ENCODE measurements around the gene CNTN4.

The CNTN4 gene

DNA sequence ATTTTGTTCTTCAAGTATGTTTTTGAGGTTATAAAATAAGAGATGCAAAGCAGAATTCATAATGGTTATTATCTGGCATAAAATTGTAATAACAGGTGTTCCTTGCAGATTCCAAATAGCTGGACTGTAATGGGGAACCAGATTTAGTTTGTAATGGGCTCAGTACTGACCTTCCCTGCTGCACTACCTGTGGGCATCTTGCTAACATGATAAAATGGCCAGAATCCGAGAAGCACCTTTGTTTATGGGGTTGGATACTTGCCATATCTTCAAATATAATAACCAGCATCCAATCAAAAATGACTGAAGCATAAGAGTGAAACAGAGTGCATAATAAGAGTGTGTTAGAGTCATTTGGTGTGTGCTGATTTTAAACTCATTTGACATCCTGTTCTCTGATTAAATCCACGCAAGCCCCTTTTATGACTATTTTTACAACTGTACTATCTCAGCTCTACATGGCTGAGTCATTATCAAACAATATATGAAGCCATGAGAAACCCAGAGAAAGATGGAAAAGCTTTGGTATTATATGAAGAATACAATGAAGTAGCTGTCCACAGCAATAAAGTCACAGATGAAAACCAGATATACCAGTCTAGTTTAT lies 292.4 kb downstream of the CNTN4 start:
- no peak for DNase-seq (ENCODE audit: low read depth in 3 of 3)

DNA sequence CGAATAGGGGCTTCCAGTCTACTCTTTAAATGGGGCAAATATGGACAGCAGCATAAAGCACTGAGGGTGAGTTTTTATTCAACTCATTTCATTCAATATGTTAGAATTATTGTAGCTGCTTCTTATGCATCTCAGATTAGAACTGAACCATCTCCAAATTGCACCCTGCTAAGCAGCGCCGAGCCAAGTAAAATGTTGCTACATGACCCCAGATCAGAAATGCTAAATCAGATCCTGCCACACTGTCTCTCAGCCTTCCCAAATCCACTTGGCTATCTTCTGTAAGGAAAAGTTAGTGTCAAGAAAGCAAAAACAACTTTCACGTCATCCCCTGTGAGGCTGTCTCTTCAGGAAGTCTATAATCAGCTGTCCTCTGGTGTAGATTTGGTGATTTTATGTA lies 293.2 kb downstream of the CNTN4 start:
- DNase-seq (ENCODE audit: low read depth in 3 of 3), result no peak

DNA sequence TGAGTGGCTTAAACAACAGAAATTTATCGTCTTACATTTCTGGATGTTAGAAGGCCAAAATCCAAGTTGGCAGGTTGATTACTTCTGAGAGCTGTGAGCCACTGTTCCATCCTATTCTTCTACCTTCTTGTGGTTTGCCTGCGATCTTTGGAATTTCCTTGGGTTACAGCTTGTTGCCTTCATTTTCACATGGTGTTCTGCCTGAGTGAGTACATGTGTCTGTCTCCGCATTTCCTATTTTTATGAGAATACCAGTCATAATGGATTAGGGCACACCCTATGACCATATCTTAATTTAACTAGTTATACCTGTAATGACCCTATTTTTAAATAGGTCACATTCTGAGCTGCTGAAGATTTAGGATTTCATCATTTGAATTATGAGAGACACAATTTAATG lies 294.3 kb downstream of the CNTN4 start:
- DNase-seq (ENCODE audit: low read depth in 3 of 3), result no peak

DNA sequence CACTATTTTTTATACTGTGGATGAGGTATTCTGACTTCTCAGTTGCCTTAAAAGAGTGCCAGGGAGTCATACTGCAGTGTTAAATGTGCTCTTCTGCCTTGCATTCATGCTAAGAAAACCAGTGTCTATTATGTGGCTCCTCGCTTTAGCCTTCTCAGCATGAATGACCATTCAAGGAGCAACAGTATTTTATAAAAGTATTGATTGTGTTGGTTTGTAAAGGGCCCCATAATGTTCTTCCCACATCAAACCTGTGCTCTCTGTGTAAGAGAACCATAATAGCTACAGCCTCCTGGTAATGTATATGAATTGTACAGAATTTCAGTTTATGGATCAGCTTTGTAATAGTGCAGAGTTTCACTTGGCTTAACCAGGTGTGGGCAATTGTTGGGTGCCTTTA lies 316.4 kb downstream of the CNTN4 start:
- no peak for DNase-seq (ENCODE audit: low read depth in 3 of 3)

DNA sequence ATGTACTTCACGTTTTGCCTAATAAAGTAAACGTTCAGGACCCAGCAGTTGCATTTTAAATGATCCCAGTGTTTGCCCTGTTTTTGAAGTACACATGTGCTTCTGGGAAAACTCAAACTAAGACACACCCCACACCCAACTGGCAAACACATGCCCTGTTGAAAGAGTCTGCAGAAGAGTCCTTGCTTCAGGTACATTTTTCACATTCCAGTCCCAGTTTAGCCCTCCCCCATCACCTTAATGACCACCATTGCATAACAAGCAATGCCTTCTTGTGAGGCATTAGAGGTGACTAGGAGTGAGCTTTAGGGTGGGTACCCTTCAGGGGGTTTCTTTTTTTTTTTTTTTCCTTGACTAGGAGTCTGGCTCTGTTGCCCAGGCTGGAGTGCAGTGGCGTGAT lies 322.3 kb downstream of the CNTN4 start:
- DNase-seq (ENCODE audit: low read depth in 3 of 3), result no peak

DNA sequence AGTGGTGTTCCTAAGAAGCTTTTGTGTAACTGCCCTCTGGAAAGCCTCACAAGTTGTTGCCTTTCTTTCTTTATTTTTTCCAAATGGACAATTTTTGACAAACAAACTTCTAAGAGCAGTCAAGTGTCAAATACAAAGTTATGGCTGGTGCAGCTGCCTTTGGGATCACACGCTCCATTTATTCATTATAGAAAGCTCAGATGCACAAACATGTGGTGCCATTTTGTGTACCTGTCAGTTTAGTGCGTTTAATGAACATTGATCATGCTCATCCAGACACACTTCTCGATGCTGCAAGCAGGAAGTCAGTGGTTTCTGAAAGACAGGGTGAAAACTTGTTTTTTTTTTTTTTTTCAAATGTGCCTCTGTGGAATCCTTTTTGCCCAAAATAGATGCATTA lies 324.5 kb downstream of the CNTN4 start:
- no peak for DNase-seq (ENCODE audit: low read depth in 3 of 3)

DNA sequence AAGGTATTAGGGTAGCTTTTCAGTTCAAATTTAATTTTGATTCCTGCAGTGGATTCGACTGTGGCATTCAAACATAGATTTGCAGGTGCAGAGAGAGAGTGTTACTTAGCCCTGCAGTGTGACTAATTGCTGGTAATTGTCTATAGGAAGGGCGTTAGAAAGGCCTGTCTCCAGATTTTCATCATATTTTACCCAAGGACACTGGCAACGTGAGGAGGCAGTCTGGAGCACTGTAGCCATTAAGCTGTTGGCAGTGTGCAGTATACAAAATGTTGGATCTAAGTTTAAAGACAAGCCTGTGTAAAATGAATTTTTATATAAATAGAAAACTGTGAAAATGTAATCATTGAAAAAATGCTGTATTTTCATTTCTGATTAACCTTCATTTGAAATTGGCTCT lies 342.9 kb downstream of the CNTN4 start:
- no peak for DNase-seq (ENCODE audit: low read depth in 3 of 3)

DNA sequence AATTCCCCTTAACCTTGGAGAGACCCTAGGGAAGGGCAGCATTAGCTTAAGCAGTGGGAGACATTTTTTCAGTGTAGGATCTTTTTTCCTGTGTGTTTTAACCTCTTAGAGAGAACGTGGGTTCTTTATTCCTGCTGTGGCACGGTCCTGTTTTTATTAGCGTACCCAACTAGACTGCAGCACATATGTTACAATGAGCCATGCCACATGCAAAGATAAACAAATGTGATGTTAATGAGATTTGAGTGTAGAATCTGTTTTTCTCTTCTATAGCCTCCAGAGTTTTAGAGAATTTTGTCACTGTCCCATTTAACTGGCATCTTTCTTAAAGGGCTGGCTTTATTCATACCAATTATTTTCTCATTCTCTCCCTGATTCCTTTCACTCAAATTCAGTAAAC lies 347.5 kb downstream of the CNTN4 start:
- DNase-seq (ENCODE audit: low read depth in 3 of 3), result no peak

DNA sequence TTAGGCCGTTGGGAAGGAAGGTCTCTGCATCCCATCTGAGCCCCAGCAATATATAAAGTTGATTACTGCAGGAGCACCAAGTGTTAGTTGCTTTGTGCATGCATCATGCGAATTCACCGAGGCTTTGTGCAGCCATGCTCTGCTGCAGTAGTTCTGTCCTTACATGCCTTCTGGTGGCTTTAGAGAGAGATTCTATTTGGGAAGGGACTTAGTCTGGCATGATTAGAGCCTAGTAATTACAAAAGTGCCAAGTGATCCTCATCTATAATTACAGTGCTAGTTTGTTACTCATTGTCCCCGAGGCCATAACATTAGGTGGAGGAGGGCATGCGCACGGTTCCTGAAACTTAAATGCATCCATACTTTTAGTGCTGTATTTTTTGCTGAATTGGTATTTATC lies 353.6 kb downstream of the CNTN4 start:
- DNase-seq (ENCODE audit: low read depth in 3 of 3), result no peak

DNA sequence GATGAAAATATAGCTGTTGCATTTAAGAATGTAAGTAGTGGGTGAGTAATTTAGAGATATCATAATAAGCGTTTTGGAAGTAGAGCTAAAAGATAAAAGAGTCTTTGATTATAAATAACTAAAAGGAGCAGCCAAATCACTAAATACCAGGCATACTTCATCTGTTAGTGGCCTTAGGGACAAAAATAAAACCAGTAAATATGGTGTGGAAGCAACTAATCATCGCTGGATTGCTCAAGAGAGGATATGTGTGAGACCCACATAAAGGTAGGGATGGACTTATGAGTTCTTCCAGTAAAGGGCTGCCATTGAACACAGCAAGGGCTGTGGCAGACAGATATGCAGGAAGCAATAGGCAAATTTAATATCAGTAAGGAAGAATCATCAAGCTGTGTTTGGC lies 356.2 kb downstream of the CNTN4 start:
- DNase-seq (ENCODE audit: low read depth in 3 of 3), result no peak

DNA sequence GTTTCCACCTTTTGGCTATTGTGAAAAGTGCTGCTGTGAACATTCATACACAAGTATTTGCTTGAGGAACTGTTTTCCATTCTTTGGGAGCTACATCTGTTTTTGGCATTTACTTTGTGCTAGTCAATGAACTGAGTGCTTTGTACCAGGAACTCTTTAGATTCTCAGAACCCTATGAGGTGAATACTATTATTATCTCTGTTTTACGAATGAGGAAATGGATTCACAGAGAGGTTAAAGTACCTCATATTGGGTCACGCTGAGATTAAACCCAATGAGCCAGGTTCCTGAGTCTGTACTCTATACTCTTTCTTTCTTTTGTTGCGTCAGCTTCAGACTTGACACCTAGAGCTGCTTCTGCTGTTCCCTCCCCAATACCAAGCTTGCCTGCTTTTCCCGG lies 358.1 kb downstream of the CNTN4 start:
- DNase-seq (ENCODE audit: low read depth in 3 of 3), result no peak

DNA sequence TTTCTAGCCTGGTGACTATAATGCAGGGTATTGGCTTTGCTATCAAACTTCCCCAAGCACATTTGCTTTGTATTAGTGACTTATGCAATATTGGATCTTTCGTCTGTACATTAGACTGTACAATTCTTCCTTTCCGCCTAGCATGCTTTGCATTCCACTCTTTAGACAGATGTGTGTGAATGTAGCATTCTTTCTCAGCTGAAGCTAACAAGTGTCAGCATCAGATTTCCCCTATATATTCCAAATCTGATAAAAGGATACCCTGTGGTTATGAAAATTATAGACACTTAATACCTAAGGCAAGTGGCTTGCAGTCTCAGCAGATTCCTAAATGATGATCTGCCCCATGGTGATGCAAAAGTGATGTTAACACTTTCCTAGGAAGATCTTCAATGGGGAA lies 360.1 kb downstream of the CNTN4 start:
- no peak for DNase-seq (ENCODE audit: low read depth in 3 of 3)

DNA sequence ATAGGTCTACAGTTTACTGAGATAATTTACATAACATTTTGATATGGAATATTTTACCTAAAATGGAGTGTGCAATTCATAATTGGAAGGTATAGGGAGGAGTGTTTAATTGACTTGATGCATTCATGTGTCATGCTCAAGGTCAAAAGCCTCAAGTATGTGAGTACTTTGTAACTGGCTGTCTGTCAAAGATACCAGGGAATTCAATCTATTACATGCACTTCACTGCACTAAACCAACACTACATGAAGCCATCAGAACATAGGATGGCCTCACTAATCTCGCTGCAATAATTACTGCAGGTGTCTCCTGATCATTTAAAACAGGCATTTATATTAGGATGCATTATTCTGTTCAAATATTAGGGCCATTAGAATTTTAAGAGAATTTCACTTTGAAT lies 367.2 kb downstream of the CNTN4 start:
- DNase-seq (ENCODE audit: low read depth in 3 of 3), result no peak

DNA sequence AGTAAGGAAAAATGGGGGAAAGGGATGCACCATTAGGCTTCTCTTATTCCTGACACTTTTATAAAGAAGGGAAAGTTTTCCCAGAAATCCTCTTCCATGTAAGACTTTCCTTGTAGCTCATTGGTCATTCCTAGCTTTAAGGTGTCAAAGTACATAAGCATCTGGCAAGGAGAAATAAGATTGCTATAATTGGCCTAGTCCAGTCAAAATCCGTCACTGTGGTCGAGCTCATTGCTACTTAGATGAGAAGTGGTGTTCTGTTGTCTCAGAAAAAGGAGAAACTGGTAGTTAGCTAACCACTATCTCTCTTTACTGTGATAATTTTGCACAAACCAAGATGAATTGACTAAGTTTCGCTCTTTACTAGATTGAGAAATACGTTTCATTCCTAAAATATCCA lies 370.1 kb downstream of the CNTN4 start:
- no peak for DNase-seq (ENCODE audit: low read depth in 3 of 3)

DNA sequence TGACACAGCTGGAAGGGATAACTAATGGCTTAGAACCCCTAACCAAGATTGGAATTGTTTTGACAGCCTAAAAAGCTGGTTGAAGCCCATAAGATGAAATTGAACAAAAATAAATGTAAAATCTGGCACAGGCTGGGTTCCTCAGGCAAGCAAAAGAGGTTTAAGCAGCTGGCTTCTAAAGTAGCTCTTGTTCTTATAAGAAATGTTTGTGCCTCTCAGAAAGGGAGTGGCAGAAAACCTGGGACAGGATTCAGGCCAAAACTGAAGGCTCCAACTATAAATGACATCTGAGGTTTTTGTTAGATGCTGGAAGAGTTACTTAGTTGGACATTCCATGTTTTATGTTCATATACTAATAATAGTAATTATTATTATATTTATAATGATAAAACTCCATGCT lies 378.3 kb downstream of the CNTN4 start:
- no peak for DNase-seq (ENCODE audit: low read depth in 3 of 3)

DNA sequence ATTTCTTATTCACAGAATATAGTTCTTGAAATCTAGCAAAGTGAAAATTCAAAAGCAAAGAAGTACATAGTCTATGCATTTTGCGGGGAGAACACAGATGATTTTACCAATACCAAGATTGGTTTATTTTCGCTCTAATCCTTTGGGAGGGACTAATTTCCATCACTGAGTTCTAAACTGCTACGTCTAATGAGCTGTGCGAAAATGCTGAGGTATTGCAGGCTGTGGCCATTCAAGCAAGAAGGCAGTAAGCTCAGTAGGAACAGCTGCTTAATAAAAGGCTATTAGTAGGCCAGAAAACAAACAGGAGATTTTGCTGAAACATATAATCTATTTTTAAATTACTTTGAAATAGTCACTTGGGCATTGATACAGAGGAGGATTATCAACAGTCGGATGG lies 379.0 kb downstream of the CNTN4 start:
- DNase-seq (ENCODE audit: low read depth in 3 of 3), result no peak

DNA sequence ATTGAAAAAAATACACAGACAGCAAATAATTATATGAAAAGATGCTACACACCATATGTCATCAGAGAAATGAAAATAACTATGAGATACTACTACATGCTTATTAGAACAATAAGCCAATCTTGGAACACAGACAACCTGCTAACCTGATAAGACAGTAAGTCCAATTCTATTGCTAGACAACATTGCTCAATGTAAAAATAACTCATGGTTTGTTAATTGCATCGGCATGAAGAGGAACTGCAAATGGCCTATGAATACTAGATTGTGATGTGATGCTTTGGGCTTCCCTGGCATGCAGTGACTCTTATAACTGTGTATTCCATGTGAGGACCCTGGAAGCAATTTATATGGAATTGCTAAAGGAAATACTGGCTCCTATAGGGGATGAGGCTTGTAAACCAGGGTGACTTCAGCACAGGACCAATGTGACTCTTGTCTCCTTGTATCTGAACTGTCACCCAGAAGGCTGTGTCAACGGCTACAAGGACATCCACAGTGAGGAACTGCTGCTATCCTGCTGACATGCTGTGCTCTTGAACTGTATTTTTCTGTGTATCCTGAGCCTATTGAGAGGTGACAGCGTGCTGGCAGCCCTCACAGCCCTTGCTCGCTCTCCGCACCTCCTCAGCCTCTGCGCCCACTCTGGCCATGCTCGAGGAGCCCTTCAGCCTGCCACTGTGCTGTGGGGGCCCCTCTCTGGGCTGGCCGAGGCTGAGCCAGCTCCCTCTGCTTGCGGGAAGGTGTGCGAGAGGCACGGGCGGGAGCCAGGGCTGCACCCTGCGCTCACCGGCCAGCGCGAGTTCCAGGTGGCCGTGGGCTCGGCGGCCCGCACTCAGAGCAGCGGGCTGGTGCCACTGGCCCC lies 385.7 kb downstream of the CNTN4 start:
- DNase-seq (ENCODE audit: low read depth in 3 of 3), result no peak

DNA sequence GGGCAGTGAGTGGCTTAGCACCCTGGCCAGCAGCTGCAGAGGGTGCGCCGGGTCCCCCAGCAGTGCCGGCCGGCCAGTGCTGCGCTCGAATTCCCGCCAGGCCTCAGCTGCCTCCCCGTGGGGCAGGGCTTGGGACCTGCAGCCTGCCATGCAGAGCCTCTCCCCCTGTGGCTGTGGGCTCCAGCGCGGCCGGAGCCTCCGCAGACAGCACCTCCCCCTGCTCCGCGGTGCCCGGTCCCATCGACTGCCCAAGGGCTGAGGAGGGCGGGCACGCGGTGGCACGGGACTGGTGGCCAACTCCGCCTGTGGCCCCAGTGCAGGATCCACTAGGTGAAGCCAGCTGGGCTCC lies 386.3 kb downstream of the CNTN4 start:
- DNase-seq (ENCODE audit: low read depth in 3 of 3), result no peak

DNA sequence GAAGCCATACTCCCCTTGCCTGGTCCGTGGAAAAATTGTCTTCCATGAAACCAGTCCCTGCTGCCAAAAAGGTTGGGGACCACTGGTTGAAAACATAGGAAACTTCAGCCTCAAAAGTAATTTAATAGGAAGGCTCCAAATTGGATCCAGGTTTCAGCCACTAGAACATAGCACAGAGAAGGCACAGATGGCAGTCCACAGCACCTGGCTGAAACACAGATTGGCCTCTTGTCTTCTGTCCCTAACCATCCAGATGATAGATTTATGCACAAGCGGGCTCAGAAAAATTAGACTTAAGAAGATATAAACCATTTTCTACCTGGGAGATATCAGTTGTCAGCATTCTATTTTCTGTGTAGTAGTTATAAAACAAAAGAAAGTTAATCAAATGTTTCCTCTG lies 397.1 kb downstream of the CNTN4 start:
- no peak for DNase-seq (ENCODE audit: low read depth in 3 of 3)

DNA sequence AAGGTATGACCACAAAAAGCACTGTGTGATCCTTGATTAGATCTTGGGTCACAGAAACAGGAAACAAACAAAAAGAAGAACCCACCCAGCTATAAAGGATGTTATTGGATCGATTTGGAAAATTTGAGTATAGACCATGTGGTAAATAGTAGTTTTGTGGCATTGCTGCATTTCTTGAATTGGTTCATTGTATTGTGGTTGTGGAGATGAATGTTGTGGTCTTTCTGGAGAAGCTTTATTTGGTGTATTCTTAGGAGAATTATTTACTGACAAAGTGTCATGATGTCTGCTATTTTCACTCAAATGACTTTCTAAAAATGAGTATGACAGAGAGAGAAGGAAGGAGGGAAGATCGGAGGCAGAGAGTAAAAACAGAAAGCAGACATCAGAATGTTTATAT lies 406.2 kb downstream of the CNTN4 start:
- no peak for DNase-seq (ENCODE audit: low read depth in 3 of 3)

DNA sequence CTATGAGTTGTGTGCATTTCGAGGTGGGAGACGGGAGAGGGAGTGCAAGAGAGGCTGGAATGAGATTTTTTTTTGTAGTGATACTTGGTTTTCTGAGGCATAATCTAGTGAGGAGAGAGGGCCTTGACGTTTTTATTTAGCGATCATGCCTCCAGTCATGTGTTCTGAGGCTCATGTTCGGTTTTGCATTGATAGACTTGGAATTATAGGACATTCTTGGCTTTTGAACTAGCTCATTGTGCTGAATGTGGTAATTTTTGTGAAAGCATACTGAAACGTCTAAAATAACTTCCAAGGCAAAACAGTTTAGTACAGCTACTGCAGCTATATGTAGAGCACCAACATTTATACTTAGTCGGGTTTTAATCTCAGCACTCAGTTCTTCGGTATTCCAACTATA lies 408.1 kb downstream of the CNTN4 start:
- DNase-seq (ENCODE audit: low read depth in 3 of 3), result no peak

DNA sequence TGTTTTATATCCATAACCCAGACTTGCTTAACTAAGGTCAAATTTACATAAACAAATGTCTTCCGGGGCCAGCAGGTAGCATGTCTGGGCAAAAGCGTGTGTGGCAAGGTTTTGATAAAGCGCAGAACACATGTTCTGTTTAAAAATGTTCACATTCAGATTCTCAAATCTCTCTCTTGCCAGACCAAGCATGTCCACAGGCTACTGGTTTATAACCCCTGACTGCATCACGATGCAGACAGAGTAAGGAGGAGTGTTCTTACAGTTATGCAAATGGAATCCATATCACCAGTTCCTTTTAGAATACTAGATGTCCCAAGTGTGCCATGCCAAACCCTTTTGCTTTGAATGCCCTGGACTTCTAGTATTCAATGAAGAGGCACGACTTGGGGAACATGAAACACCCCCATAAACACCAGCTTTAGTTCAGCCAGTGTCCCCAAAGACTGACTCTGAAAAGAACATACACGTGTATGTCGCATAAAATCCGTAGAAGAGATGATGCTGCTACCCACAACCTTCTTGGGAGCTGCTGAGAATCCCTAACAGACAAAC lies 412.0 kb downstream of the CNTN4 start:
- DNase-seq (ENCODE audit: low read depth in 3 of 3), result no peak

DNA sequence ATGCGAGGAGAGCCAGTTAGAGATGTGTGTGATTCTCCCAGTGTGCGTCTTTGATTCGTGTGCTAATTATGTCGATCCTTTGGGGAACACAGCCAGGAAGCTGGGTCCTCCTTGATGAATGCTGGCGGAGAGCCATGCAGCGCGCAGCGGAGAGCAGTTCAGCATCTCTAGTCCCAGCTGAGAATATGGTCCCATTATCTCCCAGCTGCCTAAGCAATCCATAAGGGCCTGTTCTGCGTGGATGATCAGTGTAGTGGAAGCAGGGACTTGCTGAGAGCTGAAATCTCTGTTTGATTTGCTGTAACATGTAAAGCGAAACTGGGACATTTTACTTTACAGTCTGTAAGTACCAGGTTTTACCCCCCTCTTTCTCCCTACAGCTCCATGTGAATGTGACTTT lies 412.7 kb downstream of the CNTN4 start:
- DNase-seq (ENCODE audit: low read depth in 3 of 3), result no peak

DNA sequence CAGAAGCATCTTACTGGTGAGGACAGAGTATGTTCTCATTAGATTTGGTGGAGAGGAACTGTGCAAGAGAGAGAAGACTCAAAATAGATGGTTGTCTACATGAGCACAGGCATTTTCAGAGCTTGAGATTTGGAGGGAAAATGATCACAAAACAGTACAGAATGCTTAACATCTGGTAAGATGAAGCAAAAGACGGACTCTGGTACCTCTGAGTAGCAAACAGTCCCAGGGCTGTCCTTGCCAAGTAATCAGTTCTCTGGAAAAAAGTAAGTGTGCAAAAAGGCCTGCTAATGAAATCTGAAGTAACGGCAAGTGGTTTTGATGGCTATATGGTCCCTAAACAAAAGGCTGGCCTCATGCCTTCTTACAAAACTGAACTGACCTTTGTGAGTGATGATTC lies 414.2 kb downstream of the CNTN4 start:
- no peak for DNase-seq (ENCODE audit: low read depth in 3 of 3)
